GM12891 (cell line): ENCODE results near the gene PIP5K1C.

Source experiments
- POLR2A ChIP-seq: IDR thresholded peaks from 2 replicates; pipeline ENCODE4 v1.6.1; 2011; ENCODE audit warnings: low read depth, low read length, control low read depth
- POLR2AphosphoS5 ChIP-seq: IDR thresholded peaks from 2 replicates; pipeline ENCODE4 v1.6.1; 2011; ENCODE audit warnings: low read depth, low read length, control low read depth
- TAF1 ChIP-seq: IDR thresholded peaks from 2 replicates; pipeline ENCODE4 v1.6.1; 2011; ENCODE audit warnings: low read depth, low read length, control low read depth

GRCh38 chr19:3611841-3612240 lies 88.4 kb downstream of the PIP5K1C start:
- TF ChIP-seq POLR2AphosphoS5 (no peak), POLR2A (no peak), TAF1 (no peak)
